HCT116 (cell line): ENCODE results near the gene FOXN3. TPM values are rescaled to one million over a fixed set of nuclear protein-coding genes. Genes with fewer than 3 reads are reported as not detected.

Source experiments
- ATAC-seq: fragments of 200-7000 bp; cut with Tn5 transposase; 2 replicates; pipeline ENCODE4 v1.9.1; 2020; ENCODE audit warnings: mild to moderate bottlenecking, moderate library complexity
- BruUV-seq: library from RNA; stranded (reverse); fragments of 400-500 nt; replicated peaks from 2 replicates; lab custom pipeline; 2021; lab: Mats Ljungman, UMichigan
- CTCF ChIA-PET: fragments of 300-600 bp; sonication (Branson Sonifier 250); formaldehyde crosslinking; loops from one replicate; lab custom pipeline; 2021; ENCODE audit warnings: antibody characterized with exemption; lab: Charles Lee
- POLR2A ChIA-PET: fragments of 300-600, 350-600 bp; sonication (Branson Sonifier 250); formaldehyde crosslinking; loops from one replicate; lab custom pipeline; 2021; ENCODE audit warnings: antibody characterized with exemption; lab: Charles Lee
- RAD21 ChIA-PET, 2 experiments: fragments of 300-600 bp; sonication (Branson Sonifier 250); formaldehyde crosslinking; loops; one replicate each; lab custom pipeline; 2023; ENCODE audit warnings: low total read pairs in 2 of 2; ENCODE audit not compliant: uncharacterized antibody in 2 of 2, unreplicated experiment in 2 of 2, low non-redundant PET in 1 of 2; lab: Charles Lee
- DNase-seq: peaks from one replicate; pipeline ENCODE4 v3.0.0-alpha.2; 2010; ENCODE audit warnings: low read depth, low spot score
- H2AFZ ChIP-seq: fragments of 200-600 bp; shearing (Covaris generic), sonication (generic); 2 replicates; pipeline ENCODE4 v1.6.1; 2017; ENCODE audit warnings: low read depth, mixed run types, mixed read lengths, antibody characterized with exemption, low read length; ENCODE audit not compliant: poor library complexity, severe bottlenecking
- H3K27ac ChIP-seq: 2 replicates; pipeline ENCODE4 v1.5.1; 2012; ENCODE audit warnings: low read depth, low read length
- H3K27me3 ChIP-seq: fragments of 200-600 bp; sonication (generic); 2 replicates; pipeline ENCODE4 v1.6.1; 2016; ENCODE audit warnings: mixed run types, low read length, mixed read lengths; ENCODE audit not compliant: insufficient read depth
- H3K36me3 ChIP-seq, 2 experiments: fragments of 200-500 bp in 1 of 2; fragments of 200-600 bp in 1 of 2; sonication (Bioruptor generic) in 1 of 2; sonication (generic) in 1 of 2; 2 replicates each; pipeline versions ENCODE4 v1.5.1 to v1.6.1; 2014 to 2016; ENCODE audit warnings: low read length in 2 of 2, inconsistent platforms in 1 of 2, mixed read lengths in 1 of 2, mixed run types in 1 of 2; ENCODE audit not compliant: insufficient read depth in 2 of 2, control insufficient read depth in 1 of 2
- H3K4me1 ChIP-seq, 2 experiments: fragments of 200-600 bp in 1 of 2; sonication (generic) in 1 of 2; 2 replicates each; pipeline versions ENCODE4 v1.5.1 to v1.6.1; 2012 to 2017; ENCODE audit warnings: low read length in 2 of 2, inconsistent platforms in 1 of 2, mild to moderate bottlenecking in 1 of 2, mixed read lengths in 1 of 2, mixed run types in 1 of 2, moderate library complexity in 1 of 2; ENCODE audit not compliant: insufficient read depth in 2 of 2, control insufficient read depth in 1 of 2
- H3K4me2 ChIP-seq: fragments of 200-600 bp; sonication (generic); 2 replicates; pipeline ENCODE4 v1.6.1; 2017; ENCODE audit warnings: mixed run types, low read length, mixed read lengths
- H3K4me3 ChIP-seq, 2 experiments: fragments of 200-600 bp in 1 of 2; sonication (generic) in 1 of 2; replicated peaks in 1 of 2; 2 replicates each; pipeline ENCODE4 v1.5.1; 2011 to 2016; ENCODE audit warnings: low read length in 2 of 2, control low read depth in 1 of 2, low read depth in 1 of 2, mild to moderate bottlenecking in 1 of 2, mixed read lengths in 1 of 2, mixed run types in 1 of 2
- H3K79me2 ChIP-seq: fragments of 200-600 bp; sonication (generic); 2 replicates; pipeline ENCODE4 v1.6.1; 2017; ENCODE audit warnings: mild to moderate bottlenecking, mixed run types, low read length, moderate library complexity, mixed read lengths; ENCODE audit not compliant: insufficient read depth
- H3K9ac ChIP-seq: fragments of 200-600 bp; sonication (generic); 2 replicates; pipeline ENCODE4 v1.6.1; 2016; ENCODE audit warnings: low read length, mixed read lengths
- H3K9me2 ChIP-seq: fragments of 200-600 bp; sonication (generic), shearing (Covaris generic); 2 replicates; pipeline ENCODE4 v1.6.1; 2017; ENCODE audit warnings: mixed run types, mild to moderate bottlenecking, moderate library complexity; ENCODE audit not compliant: insufficient read depth
- H3K9me3 ChIP-seq, 2 experiments: fragments of 200-500 bp in 1 of 2; fragments of 200-600 bp in 1 of 2; sonication (Bioruptor generic) in 1 of 2; sonication (generic) in 1 of 2; 2 replicates each; pipeline ENCODE4 v1.6.1; 2014 to 2017; ENCODE audit warnings: low read length in 2 of 2, mixed read lengths in 2 of 2, inconsistent platforms in 1 of 2, low read depth in 1 of 2, mild to moderate bottlenecking in 1 of 2, mixed run types in 1 of 2, moderate library complexity in 1 of 2; ENCODE audit not compliant: control insufficient read depth in 1 of 2, insufficient read depth in 1 of 2
- H4K20me1 ChIP-seq: fragments of 200-600 bp; sonication (generic), shearing (Covaris generic); 2 replicates; pipeline ENCODE4 v1.6.1; 2017; ENCODE audit warnings: mixed run types, mild to moderate bottlenecking, moderate library complexity; ENCODE audit not compliant: insufficient read depth
- CBX3 ChIP-seq: IDR thresholded peaks from 2 replicates; pipeline ENCODE4 v1.6.1; 2012; ENCODE audit warnings: low read depth
- EZH2 ChIP-seq: fragments of 200-600 bp; sonication (generic); IDR thresholded peaks from 2 replicates; pipeline ENCODE4 v1.6.1; 2017; ENCODE audit warnings: antibody characterized with exemption, mixed run types
- POLR2A ChIP-seq: IDR thresholded peaks from 2 replicates; pipeline ENCODE4 v1.7.0; 2011; ENCODE audit warnings: borderline replicate concordance; ENCODE audit not compliant: insufficient read depth, insufficient read length; ENCODE audit errors: extremely low read depth
- SRF ChIP-seq: IDR thresholded peaks from 2 replicates; pipeline ENCODE4 v1.6.1; 2012; ENCODE audit warnings: low read depth
- YY1 ChIP-seq: IDR thresholded peaks from 2 replicates; pipeline ENCODE4 v1.6.1; 2011; ENCODE audit warnings: low read length, low read depth, moderate library complexity, mild to moderate bottlenecking; ENCODE audit not compliant: insufficient replicate concordance; ENCODE audit errors: extremely low read depth
- ZFX ChIP-seq: fragments of 450-650 bp; IDR thresholded peaks from 2 replicates; pipeline ENCODE4 v1.6.1; 2017
- intact Hi-C: fragments of 100-400 bp; cut with micrococcal nuclease; formaldehyde crosslinking; loops from 2 replicates; pipeline ENCODE4 v1.10.0; 2022
- total RNA-seq: library from RNA; stranded (reverse); gene quantifications from one replicate; pipeline ENCODE4 v1.2.1, GENCODE V29; 2021; ENCODE audit not compliant: unreplicated experiment
- TF ChIP-seq, protein P1 (sequence below): IDR thresholded peaks from 2 replicates; pipeline ENCODE4 v1.6.1; 2011; ENCODE audit warnings: mild to moderate bottlenecking, low read length, moderate library complexity; ENCODE audit not compliant: insufficient replicate concordance; ENCODE audit errors: extremely low read depth
- TF ChIP-seq, protein P2 (sequence below): IDR thresholded peaks from 2 replicates; pipeline ENCODE4 v1.6.1; 2012

The FOXN3 gene
- total RNA-seq, 1 experiment from 2014 or later = 20.0 TPM

DNA sequence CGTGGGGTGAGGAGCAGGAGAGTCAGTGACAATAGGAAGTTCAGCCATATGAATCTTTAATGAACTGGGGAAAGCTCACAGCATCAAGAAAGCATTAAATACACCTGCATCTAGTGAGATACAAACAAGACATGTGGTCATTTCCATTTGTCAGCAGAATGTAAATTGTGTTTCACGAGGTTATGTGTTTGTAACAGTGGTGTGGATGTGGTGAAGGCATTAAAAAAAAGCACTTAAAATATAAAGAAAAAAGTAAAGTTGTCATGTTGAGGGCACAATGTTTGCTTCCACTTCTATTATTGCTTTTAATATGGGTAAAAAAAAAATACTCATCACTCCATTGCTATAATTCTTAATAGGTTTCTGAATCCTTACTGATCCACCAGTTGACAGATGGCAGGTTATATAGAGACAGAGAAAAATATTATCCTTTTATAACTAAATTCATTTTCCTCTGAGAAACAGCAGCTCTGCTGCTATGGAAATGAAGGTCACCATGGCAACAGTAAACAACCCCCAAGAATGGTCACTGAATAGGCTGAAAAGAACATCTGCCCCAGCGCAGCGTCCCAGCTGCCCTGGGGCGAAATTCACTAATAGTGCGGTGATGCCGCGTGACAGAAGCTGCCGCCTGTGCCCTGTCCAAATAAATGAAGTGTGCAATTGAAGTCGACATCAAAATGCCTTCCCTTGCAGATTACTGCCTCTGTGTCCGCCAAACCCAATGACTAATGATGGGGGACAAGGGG is 226.1 kb downstream of the FOXN3 start (continued):
- TF ChIP-seq, protein P1, sequence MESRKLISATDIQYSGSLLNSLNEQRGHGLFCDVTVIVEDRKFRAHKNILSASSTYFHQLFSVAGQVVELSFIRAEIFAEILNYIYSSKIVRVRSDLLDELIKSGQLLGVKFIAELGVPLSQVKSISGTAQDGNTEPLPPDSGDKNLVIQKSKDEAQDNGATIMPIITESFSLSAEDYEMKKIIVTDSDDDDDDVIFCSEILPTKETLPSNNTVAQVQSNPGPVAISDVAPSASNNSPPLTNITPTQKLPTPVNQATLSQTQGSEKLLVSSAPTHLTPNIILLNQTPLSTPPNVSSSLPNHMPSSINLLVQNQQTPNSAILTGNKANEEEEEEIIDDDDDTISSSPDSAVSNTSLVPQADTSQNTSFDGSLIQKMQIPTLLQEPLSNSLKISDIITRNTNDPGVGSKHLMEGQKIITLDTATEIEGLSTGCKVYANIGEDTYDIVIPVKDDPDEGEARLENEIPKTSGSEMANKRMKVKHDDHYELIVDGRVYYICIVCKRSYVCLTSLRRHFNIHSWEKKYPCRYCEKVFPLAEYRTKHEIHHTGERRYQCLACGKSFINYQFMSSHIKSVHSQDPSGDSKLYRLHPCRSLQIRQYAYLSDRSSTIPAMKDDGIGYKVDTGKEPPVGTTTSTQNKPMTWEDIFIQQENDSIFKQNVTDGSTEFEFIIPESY = no peak

DNA sequence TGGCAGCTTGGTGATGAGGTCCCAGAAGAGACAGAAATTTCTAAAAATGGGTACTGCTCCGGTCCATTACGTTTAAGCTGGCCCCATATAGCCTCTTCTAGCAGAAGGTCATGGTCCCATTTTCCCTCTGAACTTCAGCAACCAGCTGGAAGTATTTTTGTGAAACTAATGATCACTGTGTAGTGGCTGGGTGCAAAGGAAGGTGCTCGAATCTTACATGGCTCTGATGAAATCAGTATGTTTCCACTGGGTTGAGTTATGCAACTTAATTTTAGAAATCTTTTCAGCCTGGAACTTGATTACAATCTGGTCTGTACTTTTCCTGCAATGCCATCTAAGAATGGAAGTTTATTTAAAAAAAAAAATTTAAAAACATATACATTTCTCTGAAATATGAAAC is 228.5 kb downstream of the FOXN3 start:
- H4K20me1 ChIP-seq = no peaks in the 10 kb centered on the region
- H3K79me2 ChIP-seq = no peaks in the 10 kb centered on the region
- no peak overlapping the region for H3K4me3 ChIP-seq
- no peak overlapping the region for H3K9ac ChIP-seq
- TF ChIP-seq SRF (no peak), POLR2A (no peak), EZH2 (no peak), YY1 (no peak), ZFX (no peak), CBX3 (no peak)
- TF ChIP-seq, protein P1 = no peak
- TF ChIP-seq, protein P2, sequence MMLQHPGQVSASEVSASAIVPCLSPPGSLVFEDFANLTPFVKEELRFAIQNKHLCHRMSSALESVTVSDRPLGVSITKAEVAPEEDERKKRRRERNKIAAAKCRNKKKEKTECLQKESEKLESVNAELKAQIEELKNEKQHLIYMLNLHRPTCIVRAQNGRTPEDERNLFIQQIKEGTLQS = no peak
- no peaks in the 10 kb centered on the region for H3K36me3 ChIP-seq
- no peak overlapping the region for H3K27ac ChIP-seq
- ChIA-PET CTCF (no interaction called here), RAD21 (no interaction called here), POLR2A (no interaction called here)
- no peak for DNase-seq
- peaks cover 3% of the 10 kb centered on the region; the same call in 1 of the 2 replicates for H3K9me2 ChIP-seq
- H3K4me1 ChIP-seq = peaks cover 13 to 23% of the 10 kb centered on the region in 2 experiments; a peak in 3 of 4 replicates
- no peak overlapping the region for H3K4me2 ChIP-seq
- H3K9me3 ChIP-seq = no peaks in the 10 kb centered on the region
- intact Hi-C loops = no loop called here
- no TSS peak for BruUV-seq
- H2AFZ ChIP-seq = no peak overlapping the region
- H3K27me3 ChIP-seq = no peaks in the 10 kb centered on the region
- no peak for ATAC-seq
